HPDE6-E6E7 (cell line): ENCODE measurements around the gene TRANK1.
A peak's percentile ranks its signal among the peaks of the same experiment; 100 is the strongest.
"Not testable (repeated sequence)": the region's sequence is repeated elsewhere in the genome, so short reads cannot be mapped to it uniquely, and the experiment has no call there.

Experiments used
- DNase-seq: peaks from one replicate; pipeline ENCODE4 v3.0.0; 2011; ENCODE audit warnings: missing footprints; ENCODE audit errors: extremely low spot score

Gene TRANK1

GRCh38 chr3:36944641-36945270, at the start of gene TRANK1:
Gene TRANK1 (minus strand): TSS chr3:36945054. CDS start chr3:36944809, 245 bp downstream.
- no peak for DNase-seq

DNA sequence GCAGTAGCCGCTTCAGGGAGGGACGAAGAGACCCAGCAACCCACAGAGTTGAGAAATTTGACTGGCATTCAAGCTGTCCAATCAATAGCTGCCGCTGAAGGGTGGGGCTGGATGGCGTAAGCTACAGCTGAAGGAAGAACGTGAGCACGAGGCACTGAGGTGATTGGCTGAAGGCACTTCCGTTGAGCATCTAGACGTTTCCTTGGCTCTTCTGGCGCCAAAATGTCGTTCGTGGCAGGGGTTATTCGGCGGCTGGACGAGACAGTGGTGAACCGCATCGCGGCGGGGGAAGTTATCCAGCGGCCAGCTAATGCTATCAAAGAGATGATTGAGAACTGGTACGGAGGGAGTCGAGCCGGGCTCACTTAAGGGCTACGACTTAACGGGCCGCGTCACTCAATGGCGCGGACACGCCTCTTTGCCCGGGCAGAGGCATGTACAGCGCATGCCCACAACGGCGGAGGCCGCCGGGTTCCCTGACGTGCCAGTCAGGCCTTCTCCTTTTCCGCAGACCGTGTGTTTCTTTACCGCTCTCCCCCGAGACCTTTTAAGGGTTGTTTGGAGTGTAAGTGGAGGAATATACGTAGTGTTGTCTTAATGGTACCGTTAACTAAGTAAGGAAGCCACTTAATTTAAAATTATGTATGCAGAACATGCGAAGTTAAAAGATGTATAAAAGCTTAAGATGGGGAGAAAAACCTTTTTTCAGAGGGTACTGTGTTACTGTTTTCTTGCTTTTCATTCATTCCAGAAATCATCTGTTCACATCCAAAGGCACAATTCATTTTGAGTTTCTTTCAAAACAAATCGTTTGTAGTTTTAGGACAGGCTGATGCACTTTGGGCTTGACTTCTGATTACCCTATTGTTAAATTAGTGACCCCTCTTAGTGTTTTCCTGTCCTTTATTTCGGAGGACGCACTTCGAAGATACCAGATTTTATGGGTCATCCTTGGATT, 48.8 kb upstream of the TRANK1 start, which contains the start of gene MLH1:
MLH1 (plus strand) TSS at position 193 of the 958 bp plus-strand sequence; CDS start at position 223, 30 bp downstream.
- peak; percentile 54 for DNase-seq

DNA sequence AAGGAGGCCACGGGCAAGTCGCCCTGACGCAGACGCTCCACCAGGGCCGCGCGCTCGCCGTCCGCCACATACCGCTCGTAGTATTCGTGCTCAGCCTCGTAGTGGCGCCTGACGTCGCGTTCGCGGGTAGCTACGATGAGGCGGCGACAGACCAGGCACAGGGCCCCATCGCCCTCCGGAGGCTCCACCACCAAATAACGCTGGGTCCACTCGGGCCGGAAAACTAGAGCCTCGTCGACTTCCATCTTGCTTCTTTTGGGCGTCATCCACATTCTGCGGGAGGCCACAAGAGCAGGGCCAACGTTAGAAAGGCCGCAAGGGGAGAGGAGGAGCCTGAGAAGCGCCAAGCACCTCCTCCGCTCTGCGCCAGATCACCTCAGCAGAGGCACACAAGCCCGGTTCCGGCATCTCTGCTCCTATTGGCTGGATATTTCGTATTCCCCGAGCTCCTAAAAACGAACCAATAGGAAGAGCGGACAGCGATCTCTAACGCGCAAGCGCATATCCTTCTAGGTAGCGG, 48.0 kb upstream of the TRANK1 start, which contains the start of gene EPM2AIP1:
EPM2AIP1 (minus strand) TSS at position 326 of the 520 bp plus-strand sequence; CDS start at position 272, 54 bp downstream.
- peak; percentile 89 for DNase-seq

- DNase-seq, result no peak
These were observed 47.3 kb upstream of the TRANK1 start for GRCh38 chr3:36991923-36992805.

DNA sequence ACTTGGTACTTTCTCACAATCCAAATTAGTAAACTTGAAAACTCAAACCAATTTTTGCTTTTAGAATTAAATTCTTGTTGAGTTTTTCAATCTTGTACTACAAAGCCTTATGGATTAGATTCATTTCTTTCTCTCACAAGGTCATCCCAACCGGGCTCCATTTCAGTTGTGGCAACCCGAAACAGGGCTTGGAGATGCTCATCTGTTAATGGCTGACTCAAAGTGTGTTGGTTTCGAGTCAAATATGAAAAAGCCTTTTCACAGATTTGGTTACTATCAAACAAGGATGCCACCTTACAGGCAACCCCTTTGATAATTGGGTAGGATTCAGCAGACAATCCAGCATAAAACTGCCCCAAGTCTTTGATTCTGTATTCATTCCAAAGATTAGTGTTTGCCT, 46.3 kb upstream of the TRANK1 start:
- DNase-seq, result no peak

DNA sequence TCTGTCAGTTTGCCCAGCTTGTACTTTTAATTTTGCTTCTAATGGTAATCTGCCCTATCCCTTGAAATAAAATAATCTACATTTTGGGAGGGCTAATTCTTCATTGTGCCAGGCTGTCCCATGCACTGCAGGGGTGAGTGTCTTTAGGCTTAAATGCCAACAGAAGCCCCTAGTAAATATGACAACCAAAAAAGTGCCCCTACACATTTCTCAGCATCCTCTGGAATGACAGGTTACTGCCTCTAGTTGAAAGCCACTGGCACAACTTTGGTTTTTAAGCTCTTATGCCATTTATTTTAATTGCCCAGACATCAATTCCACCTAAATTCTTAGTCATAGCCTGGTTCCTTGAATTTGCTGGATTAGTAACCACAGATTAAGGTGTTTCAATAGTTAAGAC, 44.7 kb upstream of the TRANK1 start:
- no peak for DNase-seq

- no peak for DNase-seq
These were observed 44.2 kb upstream of the TRANK1 start for GRCh38 chr3:36989005-36989404.

- no peak for DNase-seq
These were observed 43.5 kb upstream of the TRANK1 start for GRCh38 chr3:36988356-36988755.

DNA sequence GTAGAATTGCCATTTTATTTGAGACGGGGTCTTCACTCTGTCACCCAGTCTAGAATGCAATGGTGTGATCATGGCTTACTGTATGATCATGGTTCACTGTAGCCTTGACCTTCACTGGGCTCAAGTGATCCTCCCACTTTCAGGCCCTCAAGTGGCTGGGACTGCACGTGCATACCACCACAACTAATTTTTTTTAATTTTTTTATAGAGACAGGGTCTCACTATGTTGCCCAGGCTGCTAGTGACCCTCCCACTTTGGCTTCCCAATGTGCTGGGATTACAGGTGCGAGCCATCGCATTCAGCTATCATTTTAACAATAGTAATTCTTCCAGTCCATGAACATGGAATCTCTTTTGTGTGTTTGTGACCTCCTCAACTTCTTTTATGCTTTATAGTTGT, 36.2 kb upstream of the TRANK1 start:
- no peak for DNase-seq

GRCh38 chr3:36973139-36973538, 28.3 kb upstream of the TRANK1 start:
- DNase-seq, result no peak

GRCh38 chr3:36972163-36972562, 27.3 kb upstream of the TRANK1 start:
- no peak for DNase-seq

GRCh38 chr3:36969540-36970432, 24.9 kb upstream of the TRANK1 start:
- DNase-seq, result peak; percentile 57

DNA sequence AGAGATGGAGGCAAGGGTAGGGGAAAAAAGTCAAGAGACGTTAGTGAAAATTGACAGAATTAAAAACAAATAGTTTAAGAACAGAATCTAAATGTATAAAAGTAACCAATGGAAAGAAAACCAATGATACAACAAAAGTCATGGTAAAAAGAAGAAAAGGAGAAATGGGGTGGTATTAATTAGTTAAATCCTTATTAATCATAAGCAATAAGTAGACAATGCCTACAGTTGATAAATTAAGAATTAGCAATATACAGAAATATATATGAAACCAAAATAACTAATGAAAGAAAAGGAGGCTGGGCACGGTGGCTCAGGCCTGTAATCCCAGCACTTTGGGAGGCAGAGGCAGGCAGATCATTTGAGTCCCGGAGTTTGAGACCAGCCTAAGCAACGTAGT, 24.2 kb upstream of the TRANK1 start:
- no peak for DNase-seq

GRCh38 chr3:36965440-36965839, 20.6 kb upstream of the TRANK1 start:
- DNase-seq, result no peak

DNA sequence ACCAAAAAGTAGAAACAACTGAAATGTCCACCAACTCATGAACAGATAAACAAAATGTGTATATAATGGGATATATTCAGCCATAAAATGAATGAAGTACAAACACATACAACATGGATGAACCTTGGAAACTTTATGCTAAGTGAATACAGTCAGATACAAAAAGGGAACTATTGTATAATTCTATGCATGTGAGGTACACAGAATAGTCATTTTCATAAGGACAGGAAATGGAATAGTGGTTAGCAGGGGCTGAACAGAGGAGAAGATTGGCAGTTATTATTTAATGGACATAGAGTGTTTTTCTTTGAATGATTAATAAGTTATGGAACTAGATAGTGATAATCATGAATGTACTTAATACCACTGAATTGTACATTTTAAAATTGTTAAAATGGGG, 20.0 kb upstream of the TRANK1 start:
- DNase-seq, result no peak

- no peak for DNase-seq
These were observed 19.5 kb upstream of the TRANK1 start for GRCh38 chr3:36964331-36964730.

DNA sequence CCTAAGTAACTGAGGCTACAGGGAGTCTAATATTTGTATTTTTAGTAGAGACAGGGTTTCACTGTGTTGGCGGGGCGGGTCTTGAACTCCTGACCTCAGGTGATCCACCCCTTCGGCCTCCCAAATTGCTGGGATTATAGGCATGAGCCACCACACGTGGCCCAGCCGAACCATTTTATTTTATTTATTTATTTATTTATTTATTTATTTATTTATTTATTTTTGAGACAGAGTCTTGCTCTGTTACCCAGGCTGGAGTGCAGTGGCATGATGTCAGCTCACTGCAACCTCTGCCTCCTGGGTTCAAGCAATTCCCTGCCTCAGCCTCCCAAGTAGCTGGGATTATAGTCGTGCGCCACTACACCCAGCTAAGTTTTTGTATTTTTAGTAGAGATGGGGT, 18.2 kb upstream of the TRANK1 start:
- not testable (repeated sequence) for DNase-seq

GRCh38 chr3:36960502-36960901, 15.6 kb upstream of the TRANK1 start:
- no peak for DNase-seq

- DNase-seq, result no peak
These were observed 15.0 kb upstream of the TRANK1 start for GRCh38 chr3:36959821-36960220.
